ENCODE data around the gene DCLRE1B.

DCLRE1B gene

GRCh38 chr1:113886417-113887401, 18.4 kb upstream of the DCLRE1B start:
- DNase-seq (ENCODE audit: insufficient read length, low spot score) (no peak), FAIRE-seq (no peak)
- no peak for TF ChIP-seq CTCF (IDR thresholded peaks at IDR 0.05; ENCODE audit: insufficient read depth, missing control alignments)

GRCh38 chr1:113887402-113888175, 17.5 kb upstream of the DCLRE1B start, which contains the start of gene BCL2L15:
TSS of gene BCL2L15 (minus strand) at chr1:113887581. CDS start at chr1:113887375, 206 bp downstream.
- no peak for DNase-seq (ENCODE audit: insufficient read length, low spot score)
- TF ChIP-seq CTCF (IDR thresholded peaks at IDR 0.05; ENCODE audit: insufficient read depth, missing control alignments), result no peak
- no peak for FAIRE-seq

- TF ChIP-seq CTCF (IDR thresholded peaks at IDR 0.05; ENCODE audit: insufficient read depth, missing control alignments), result no peak
- DNase-seq (ENCODE audit: insufficient read length, low spot score), result no peak
- FAIRE-seq, result no peak
These were observed 14.3 kb upstream of the DCLRE1B start for GRCh38 chr1:113890816-113891215.

- TF ChIP-seq CTCF (IDR thresholded peaks at IDR 0.05; ENCODE audit: insufficient read depth, missing control alignments), result no peak
- FAIRE-seq (no peak), DNase-seq (ENCODE audit: insufficient read length, low spot score) (no peak)
These were observed 13.4 kb upstream of the DCLRE1B start for GRCh38 chr1:113891631-113892220.

GRCh38 chr1:113893267-113893666, 11.9 kb upstream of the DCLRE1B start:
- TF ChIP-seq CTCF (IDR thresholded peaks at IDR 0.05; ENCODE audit: insufficient read depth, missing control alignments), result no peak
- DNase-seq (ENCODE audit: insufficient read length, low spot score) (no peak), FAIRE-seq (no peak)

- no peak for DNase-seq (ENCODE audit: insufficient read length, low spot score)
- FAIRE-seq, result no peak
- TF ChIP-seq CTCF (IDR thresholded peaks at IDR 0.05; ENCODE audit: insufficient read depth, missing control alignments), result no peak
These were observed 10.0 kb upstream of the DCLRE1B start for GRCh38 chr1:113895098-113895497.
